GM18861 (cell line): ENCODE measurements around the gene TRAFD1.
"Not testable (repeated sequence)": the region's sequence is repeated elsewhere in the genome, so short reads cannot be mapped to it uniquely, and the experiment has no call there.

Experiments used
- ATAC-seq: cut with Tn5 transposase; IDR thresholded peaks from one replicate; pipeline ENCODE4 v1.9.1; 2021; ENCODE audit not compliant: unreplicated experiment

Gene TRAFD1

DNA sequence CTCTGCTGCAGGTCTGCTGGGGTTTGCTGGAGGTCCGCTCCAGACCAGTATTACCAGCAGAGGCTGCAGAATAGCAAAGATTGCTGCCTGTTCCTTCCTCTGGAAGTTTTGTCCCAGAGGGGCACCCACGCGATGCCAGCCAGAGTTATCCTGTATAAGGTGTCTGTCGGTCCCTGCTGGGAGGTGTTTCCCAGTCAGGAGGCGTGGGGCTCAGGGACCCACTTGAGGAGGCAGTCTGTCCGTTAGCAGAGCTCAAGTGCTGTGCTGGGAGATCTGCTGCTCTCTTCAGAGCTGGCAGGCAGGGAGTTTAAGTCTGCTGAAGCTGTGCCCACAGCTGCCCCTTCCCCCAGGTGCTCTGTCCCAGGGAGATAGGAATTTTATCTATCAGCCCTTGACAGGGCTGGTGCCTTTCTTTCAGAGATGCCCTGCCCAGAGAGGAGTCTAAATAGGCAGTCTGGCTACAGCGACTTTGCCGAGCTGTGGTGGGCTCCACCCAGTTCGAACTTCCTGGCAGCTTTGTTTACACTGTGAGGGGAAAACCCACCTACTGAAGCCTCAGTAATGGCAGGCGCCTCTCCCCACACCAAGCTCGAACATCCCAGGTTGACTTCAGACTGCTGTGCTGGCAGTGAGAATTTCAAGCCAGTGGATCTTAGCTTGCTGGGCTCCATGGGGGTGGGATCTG is 33.2 kb downstream of the TRAFD1 start:
- ATAC-seq = not testable (repeated sequence)

DNA sequence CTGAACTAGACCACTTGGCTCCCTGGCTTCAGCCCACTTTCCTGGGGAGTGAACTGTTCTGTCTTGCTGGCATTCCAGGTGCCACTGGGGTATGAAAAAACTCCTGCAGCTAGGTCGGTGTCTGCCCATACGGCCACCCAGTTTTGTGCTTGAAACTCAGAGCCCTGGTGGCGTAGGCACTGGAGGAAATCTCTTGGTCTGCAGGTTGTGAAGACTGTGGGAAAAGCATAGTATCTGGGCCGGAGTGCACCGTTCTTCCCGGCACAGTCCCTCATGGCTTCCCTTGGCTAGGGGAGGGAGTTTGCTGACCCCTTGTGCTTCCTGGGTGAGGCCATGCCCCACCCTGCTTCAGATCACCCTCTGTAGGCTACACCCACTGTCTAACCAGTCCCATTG is 33.8 kb downstream of the TRAFD1 start:
- ATAC-seq = no peak

DNA sequence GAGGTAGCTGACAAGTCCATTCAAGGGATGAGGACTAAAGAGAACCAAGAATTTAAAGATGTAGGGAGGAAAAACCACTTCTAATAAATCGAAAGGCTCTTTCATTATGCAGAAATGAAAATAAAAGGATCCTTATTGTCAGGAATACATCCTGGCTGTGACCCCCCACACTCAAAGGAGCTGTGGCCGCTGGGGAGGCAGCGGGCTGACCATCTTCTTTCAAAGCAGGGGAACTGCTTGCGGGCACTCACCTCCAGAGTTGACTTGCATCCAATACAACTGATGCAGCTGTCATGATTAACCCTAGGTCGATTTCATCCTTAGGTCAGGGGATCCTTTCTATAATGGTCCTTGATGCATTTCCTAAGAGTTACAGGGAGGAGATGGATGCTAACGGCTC is 35.3 kb downstream of the TRAFD1 start:
- ATAC-seq = no peak

DNA sequence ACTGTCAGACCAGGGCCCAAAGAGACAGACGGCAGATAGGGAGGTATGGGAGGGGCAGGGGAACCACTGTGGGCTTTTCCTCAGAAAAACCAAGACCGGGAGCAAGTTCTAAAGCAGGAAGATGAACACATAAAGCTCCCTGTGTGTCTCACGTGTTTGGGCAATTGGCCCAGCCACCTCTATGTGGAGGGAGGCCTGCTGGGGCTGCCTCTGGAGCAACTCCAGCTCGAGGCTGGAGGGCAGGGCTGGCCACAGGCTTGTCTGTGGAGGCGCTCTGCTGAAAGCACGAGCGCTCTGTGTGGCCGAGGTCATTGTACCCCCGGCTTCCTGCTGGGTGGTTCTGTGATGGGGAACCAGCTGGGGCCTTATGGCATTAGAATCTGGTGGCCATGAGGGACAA is 36.4 kb downstream of the TRAFD1 start:
- ATAC-seq = no peak

DNA sequence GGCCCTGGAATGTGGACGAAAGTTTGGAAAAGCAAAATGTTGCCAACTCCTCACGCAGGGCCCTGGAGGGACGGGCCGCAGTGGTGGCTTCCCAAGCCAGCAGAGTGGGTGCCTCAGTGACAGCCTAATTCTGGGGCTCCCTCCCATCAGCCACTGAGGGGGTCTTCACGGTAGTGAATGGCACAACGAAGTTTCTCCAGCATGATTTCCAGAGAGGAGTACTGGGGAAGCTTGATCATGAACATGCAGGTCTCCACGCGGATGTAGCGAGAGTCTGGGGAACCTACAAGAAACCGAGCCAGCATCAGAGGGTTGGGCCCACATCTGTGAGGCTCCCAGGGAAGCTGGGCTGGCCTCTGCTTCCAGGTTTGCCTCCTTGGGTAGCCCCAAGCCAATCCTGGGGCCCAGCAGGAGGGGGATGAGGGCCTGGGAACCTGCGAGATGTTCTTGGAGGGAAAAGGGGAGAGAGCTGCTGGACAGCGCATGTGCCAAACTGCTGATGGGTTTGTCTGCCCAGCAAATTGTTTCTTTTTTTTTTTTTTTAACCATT is 37.0 kb downstream of the TRAFD1 start:
- ATAC-seq = no peak

DNA sequence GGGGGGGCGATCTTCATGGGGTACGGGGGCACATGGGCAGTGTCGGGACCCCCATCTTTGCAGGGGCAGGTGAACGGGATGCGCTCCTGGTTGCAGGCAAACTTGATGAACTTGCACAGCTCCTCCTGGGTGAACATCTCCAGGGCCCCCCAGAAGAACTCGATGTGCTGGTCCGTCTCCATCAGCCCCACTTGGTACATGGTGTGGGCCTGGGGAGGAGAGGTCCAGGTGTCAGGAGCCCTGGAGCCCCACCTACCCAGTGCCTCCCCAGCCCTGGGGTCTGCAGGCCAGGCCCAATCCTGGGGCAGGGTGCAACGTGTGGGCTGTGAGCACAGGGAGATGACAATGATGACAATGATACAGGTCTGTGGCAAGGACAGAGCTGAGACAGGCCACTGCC is 37.7 kb downstream of the TRAFD1 start:
- no peak for ATAC-seq

DNA sequence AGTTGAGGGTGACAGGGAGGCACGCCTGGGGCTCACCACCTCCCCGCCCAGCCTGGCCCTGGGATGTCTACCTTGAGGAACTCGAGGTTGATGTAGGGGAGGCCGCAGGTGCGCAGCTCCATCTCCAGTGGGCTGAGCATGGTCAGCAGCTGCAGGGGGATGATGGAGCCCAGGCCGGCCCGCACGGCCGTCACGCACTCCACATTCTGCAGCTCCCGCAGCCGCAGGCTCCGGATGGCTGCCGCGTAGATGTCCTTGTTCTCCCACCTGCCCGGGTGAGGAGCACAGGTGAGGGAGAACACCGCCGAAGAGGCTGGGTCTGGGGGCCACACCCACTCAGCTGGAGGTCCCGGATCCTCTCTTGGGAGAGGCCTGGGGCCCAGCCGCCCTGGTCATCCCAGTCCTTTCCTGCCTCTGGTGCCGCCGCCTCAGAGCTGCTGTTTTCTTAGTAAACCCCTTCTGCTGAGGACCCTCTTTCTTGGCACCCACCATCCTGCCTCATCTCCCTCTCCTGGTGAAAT is 38.2 kb downstream of the TRAFD1 start:
- ATAC-seq = no peak

DNA sequence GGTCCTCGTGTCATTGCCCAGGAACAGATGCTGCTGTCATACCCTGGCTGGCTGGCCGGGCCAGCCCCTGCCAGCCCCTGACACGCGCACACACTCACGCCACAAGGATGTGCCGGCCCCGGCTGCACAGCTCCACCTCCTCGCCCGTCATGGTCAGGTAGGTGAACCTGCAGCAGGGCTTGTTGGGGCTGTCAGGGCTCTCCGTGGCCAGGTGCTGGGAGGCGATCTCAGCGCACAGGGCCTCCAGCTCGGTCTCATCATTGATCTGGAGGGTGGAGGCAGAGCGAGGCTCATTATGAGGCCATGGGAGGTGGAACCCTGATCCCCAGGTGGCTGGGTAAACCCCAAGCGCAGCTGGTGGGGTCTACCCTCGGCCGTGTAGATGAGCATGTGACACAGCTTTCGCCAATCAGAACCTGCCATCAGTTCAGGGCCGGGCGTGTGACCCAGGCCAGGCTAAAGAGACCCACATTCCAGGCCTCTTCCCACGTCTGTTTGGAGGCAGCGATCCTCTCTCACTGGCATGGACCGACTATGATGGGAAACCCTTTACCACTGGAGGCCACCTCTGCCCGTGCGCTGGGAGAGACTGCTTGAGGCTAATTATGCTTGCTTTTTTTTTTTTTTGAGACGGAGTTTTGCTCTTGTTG is 38.8 kb downstream of the TRAFD1 start:
- no peak for ATAC-seq

DNA sequence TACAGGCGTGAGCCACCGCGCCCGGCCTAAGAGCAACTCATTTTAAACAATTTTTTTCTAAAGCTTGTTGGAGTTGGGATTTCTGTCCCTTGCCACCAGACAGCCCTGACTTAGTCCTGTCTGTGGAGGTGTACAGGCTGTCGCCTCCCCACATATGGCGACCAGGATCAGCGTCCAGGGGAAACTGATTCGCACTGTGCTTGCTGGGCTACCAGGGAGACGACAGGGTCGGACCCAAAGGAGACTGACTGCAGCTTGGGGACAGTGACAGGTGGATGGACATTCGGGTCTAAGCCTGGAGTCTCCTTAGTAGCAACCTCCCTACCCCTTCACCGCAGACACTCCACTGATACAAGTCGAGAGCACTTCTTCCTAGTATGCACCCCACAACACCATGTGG is 40.3 kb downstream of the TRAFD1 start:
- no peak for ATAC-seq

DNA sequence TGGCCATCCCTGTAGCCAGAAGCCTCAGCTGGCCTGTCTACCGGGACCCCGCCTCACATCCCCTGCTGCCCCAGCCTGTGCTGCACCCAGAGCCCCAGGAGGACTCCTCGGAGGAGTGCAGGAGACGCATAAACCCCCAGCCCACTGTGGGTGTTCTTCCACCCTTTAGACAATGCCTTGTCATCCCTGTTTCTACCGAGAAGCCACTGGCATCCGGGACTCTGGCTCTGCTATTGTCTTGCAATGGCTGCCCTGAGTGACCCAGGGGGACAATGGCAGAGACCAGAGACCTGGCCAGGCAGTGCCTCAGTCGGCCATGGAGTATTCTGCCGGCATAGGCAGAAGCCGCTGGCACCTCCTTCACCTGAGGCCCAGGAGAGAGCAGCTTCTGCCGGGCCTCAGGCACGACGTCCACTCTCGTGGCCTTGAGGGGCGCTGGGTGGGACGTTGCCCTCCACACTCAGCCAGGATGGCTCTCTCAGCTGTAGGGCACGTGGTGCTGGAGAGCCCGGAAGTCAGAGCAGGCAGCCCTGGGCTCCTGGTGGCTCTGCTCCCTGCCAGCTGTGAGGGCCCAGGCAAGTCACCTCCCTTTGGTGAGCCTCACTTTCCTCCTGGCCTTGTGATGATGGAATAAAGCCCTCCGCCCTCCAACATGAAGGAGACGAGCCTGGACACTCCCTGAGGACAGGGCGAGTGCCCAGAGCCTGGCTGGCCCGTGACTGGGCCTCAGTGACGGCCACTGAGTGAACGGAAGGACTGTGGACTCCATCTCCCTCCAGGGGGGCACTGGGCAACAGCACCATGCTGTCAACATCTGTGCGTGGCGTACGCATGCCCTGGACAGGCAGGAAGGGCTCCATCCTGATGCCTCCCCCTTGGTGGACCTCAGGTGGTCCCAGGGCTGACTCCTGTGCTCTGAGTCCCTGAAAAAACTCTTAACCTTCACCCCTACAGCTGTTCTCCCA is 41.0 kb downstream of the TRAFD1 start:
- ATAC-seq = no peak

DNA sequence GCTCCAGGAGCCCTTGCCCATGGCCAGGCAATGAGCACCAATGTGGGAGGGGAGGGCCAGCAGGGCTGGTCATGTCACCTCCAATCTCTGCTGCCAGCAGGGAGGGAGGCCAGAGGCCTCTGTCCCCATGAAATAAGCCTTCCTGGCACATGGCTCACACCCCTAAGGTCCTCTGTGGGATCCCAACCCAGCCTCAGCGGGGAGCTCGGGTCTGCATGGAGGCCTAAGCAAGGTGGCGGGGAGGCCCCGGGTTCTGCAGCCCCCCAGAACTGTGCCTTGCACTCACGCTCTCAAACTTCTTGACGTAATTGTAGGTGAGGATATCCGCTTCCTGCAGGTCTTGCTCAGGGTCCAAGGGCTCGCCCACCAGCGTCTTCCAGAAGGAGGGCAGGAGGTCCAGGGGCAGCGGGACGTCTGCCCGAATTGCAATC is 41.7 kb downstream of the TRAFD1 start:
- no peak for ATAC-seq

DNA sequence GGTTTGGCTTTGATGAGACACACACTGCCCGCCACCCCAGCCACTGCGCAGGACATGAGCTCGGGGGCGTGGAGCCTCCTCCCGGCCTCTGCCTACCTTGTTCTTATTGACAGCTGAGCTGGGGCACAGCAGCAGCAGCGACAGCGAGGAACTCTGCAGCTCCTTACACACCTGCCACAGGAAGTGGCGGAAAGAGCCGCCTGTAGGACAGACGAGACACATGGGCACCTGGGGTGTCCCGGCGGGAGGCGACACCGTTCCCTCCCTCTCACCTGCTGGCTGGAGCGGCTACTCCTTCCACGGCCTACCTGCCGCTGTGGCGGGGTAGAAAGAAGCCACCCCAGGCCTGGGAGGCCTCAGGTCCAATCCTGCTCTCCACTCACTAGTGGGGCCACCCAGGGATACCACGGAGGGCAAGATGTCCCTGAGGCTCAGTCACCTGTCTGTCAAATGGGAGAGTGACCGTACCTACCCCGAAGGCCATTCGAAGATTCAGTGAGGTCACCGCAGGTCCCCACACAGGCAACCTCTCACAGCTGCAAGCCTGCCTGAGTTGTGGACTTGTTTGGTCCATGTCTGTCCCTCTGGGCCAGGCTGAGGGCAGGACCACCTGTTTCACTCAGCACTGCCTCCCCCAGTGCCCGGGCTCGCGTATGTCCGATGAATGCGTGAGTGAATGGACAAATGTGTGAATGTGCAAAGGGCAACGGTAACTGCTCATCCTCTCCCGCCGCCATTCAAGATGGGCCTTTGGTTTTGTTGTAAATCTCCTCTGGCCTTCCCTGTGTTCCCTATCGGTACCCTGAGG is 42.6 kb downstream of the TRAFD1 start:
- ATAC-seq = no peak

DNA sequence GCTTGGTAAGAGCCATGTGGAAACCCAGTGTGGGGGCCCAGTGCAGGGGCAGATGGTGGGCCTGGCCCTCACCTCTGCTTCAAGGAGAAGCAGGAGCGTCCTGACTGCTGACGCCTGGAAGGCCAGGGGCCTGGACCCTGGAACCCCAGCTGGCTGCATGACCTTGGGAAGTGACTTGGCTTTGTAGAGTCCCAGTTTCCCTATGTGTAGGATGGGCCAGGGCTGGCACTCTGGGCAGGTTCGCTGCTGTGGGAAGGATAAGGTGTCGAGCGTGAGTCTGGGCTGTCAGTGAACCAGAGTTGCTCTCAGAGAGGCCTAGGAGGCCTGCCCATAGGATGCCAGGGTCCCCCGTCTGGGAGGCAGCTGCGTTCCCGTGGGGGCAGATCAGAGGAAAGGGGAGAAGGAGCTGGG is 43.2 kb downstream of the TRAFD1 start:
- ATAC-seq = no peak

DNA sequence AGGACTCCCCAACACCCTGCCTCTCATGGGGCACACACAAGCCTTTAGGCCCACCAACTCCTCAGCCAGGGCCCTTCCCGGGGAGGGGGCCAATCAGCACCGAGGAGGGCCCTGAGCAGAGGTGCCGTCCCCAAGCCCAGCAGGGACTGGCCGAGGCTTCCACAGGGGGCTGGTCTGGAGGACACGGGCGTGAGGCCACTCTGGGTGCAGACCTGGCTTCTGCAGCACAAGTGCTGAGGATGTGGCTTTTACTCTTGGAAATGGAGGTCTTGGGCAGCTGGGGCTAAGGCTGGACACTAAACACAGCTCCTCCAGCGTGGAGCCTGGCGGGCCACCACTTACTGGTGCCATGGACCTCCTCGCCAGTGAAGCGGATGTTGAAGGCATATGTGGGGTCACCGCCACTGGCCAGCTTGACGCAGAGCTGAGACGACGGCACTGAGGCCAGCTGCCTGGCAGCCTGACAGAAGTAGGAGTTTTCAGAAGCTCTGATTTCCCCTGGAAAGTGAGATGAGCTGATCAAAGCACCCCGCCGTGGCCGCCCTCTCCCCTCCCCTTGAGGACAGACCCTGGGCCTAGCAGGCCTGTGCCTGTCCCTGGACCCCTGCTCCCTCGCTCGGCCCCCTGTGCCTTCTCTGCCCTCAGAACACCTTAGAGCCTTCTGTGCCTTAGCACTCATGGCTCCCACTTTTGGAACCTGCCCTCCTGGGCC is 44.0 kb downstream of the TRAFD1 start:
- ATAC-seq = no peak

DNA sequence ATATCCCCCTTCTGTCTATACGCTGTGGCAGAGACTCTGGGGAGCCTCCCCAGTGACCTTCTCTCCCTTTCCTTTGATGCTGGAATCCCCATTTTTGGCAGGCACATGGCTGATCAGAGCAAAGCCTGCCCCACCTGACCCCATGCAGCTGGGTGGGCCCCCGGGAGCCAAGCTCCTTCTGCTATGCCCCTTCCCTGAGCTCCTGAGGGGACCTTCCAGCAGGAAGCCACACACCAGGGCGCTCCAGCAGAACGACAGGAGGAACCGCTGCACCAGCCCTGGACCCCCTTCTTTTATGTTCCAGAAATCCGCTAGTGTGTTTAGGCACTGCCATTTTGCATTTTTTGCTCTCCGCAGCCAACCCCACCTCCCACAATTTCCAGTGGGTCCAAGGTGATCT is 44.6 kb downstream of the TRAFD1 start:
- ATAC-seq = no peak

DNA sequence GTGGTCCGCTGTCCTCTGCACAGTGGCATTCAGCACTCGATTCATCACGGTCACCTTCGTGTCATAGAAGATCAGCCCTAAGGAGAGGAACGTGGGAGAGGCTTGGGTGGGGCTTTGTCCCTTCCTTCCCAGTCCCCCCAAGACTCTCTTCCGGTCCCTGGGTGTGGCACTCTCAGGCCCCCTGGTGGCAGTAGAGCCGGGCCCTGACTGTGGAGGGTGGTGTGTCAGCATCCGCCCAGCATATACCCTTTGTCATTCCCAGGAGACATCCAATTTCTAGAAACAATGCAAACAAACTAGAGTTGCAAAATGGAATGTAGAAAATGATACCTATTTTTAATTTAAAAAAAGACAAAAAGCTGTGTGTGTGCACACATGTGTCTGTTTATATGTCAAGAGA is 45.0 kb downstream of the TRAFD1 start:
- ATAC-seq = no peak

DNA sequence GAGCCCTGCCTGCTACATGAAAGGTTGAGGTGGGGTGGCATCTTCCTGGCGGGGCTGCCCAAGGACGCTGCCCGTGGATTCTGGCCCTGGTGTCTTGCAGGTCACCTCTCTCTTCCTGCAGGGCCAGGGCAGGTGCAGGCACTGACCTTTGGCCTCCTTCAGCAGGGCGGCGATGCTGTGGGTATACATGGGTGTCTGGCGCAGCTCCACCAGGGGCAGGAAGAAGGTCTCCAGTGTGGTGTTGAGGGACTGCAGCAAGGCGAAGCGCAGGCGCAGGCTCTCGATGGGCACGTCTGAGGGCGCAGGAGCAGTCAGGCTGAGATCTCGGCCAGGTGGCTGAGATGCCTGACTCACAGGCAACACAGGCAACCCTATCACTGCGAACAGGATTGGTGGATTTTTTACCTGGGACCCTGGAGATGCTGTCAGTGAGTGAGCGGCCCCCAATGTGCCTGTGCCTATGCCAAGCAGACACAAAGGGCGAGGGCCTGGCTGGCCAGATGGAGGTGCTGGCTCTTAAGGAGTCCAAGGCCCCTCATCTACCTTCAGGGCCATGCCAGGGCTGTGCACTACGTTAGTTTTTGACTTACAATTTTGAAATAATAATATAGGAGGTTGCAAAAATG is 45.7 kb downstream of the TRAFD1 start:
- no peak for ATAC-seq

DNA sequence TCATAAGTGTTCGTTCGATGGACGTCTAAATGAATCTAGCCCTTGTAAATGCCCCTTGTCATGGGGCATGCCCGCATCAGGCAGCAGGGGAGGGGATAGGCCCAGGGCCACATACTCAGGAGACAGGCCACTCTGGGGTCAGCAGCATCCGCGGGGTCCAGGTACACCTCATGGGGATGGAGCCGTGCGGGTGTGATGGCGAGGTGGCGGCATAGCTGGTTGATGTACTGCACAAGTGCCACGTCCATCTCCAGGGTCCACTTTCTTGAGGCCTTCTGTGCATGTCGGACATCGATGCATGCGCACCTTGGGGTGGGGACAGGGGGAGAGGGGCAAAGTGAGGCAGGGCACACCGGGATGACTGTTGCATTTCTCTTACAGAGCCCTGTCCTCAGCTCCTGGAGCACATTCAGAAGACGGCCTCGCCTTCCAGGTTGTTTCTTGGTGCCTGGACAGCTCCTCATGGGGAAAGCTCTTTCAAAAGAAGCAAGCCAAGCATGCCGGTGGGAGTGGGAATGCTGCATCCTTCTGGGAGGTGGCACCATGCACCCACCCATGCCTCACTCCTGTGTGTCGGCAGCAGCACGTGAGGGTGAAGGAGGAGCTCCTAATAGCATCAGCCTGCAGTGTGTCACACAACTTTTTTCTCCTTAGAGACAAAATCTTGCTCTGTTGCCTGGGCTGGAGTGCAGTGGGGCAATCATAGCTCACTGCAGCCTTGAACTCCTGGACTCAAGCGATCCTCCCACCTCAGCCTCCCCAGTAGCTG is 47.4 kb downstream of the TRAFD1 start:
- ATAC-seq = no peak
